Cerebellar nuclear complex (tissue), 1 donor: ENCODE measurements around the gene MAPK8IP3.

Experiments
- DNase-seq, 2 experiments: peaks; one replicate each; lab custom pipeline; 2025; lab: John Stamatoyannopoulos, UW

MAPK8IP3 gene, protein sequence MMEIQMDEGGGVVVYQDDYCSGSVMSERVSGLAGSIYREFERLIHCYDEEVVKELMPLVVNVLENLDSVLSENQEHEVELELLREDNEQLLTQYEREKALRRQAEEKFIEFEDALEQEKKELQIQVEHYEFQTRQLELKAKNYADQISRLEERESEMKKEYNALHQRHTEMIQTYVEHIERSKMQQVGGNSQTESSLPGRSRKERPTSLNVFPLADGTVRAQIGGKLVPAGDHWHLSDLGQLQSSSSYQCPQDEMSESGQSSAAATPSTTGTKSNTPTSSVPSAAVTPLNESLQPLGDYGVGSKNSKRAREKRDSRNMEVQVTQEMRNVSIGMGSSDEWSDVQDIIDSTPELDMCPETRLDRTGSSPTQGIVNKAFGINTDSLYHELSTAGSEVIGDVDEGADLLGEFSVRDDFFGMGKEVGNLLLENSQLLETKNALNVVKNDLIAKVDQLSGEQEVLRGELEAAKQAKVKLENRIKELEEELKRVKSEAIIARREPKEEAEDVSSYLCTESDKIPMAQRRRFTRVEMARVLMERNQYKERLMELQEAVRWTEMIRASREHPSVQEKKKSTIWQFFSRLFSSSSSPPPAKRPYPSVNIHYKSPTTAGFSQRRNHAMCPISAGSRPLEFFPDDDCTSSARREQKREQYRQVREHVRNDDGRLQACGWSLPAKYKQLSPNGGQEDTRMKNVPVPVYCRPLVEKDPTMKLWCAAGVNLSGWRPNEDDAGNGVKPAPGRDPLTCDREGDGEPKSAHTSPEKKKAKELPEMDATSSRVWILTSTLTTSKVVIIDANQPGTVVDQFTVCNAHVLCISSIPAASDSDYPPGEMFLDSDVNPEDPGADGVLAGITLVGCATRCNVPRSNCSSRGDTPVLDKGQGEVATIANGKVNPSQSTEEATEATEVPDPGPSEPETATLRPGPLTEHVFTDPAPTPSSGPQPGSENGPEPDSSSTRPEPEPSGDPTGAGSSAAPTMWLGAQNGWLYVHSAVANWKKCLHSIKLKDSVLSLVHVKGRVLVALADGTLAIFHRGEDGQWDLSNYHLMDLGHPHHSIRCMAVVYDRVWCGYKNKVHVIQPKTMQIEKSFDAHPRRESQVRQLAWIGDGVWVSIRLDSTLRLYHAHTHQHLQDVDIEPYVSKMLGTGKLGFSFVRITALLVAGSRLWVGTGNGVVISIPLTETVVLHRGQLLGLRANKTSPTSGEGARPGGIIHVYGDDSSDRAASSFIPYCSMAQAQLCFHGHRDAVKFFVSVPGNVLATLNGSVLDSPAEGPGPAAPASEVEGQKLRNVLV (N-terminal part only)

DNA sequence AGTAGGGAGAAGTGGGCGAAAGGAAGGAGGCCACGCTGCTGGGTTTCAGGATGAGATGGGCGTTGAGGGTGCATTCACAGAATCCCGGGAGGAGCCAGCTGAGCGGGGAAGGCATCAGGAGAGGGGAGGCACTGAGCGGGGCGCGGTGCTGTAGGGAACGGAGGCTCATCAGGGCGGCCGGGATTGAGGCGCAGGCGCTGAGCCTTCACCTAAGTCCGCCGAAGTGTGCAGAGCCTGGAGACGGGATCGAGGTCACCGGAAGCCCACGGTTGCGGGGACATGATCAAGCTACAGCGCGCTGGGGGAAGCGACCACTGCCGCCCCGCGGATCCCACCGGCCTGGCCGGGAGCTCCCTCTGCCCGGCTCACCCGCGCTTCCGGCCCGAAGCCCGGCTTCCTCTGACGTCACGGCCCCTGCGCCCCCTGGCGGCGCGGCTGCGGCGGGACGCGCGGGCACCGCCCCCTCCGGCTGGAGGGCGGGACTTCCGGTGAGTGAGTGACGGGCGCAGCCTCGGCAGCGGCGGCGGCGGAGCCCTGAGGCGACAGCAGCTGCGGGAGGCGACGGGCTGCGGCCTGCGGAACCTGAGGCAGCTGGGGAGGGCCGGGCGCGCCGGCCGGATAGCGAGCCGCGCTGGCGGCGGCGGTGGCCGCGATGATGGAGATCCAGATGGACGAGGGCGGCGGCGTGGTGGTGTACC, at the start of gene MAPK8IP3:
Gene MAPK8IP3 (plus strand): TSS at position 508 of the 698 bp plus-strand sequence. CDS start 145 bp downstream, at position 653.
- peak in 1 of 2 experiments; percentile 60 for DNase-seq

DNA sequence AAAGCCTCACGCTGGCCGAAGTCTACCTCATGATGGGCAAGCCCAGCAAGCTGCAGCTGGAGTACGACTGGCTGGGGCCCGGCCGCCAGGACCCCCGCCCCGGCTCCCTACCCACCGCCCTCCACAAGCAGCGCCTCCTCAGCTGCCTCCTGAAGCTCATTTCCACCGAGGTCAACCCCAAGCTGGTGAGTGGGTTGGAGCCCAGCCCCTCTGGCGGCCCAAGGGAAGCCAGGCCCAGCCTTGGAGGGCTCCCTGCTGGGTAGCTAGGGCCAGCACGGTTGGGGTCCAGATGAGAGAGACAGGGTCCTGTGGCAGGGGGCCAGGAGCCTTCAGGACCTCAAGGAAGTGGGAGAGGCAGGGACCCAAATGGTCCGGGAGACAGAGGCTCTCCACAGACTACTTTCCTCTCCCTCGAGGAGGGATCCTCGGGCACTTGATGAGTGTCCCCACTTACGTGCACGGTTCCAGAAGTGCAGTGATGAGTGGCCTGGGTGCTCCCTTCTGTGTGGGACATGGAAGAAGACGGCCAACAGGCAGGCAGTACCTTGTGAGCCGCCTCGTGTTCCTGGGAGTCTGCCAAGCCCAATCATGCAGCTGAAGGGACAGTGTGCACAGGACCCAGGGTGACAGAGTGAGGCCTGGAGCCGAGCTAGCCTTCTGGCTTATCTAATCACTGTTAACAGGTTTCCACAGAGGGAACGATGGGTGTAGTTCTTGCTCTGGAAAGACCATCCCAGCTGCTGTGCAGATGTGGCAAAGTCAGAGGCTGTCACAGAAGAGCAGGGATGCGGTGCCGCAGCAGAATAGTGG, 49.0 kb upstream of the MAPK8IP3 start:
- DNase-seq = no peak

DNA sequence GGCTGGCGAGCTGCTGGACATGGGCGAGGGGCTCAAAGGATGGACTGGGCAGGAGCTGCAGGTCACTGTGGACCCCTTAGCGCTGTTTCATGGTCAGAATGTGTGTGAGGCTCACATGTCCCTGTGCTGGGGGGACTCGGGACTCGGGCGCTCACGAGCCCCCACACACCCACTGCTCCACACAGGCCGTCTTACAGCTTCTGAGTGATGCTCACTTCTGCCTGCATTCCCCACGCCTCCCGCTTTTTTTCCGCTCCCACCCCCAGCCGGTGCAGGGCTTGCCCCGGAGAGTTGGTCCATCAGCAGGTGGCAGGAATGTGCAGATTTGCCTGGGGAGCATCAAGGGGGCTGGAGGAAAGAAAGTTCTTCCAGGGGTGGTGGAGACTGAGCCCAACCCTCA, 48.2 kb upstream of the MAPK8IP3 start:
- DNase-seq = no peak

DNA sequence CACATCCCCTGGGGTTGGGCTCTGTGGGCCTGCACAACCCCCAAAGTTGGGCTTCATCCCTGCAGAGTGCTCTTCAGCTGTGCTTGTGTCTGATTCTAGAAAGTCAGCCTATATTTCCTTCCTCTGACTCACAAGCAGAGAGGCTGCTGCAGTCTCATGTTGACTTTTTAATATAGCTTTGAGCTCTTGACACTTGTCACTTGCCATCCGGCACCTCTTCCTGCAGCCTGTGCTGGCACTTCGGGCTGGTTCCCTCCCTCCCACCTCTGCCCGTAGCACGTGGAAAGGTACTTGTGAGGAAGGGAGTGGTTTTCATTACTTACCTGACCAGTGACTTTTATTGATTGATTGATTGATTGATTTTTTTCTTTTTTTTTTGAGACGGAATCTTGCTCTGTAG, 47.0 kb upstream of the MAPK8IP3 start:
- DNase-seq = no peak

DNA sequence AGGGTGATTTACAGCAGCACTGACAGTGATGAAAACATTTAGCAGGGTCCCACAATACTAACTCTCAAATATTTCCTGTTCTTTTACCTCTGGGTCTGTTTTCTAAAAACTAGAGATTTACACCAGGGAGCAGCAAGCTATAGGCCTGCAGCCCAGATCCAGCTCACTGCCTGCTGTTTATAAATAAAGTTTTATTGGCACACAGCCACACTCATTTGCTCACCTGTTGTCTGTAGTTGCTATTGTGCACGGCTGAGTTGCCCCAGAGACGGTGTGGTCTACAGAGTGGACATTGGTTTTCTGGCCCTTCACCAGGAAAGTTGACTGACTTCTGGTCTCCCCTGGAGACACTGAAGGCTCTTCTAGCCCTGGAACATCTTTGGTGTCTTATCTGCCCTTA, 44.2 kb upstream of the MAPK8IP3 start:
- no peak for DNase-seq

DNA sequence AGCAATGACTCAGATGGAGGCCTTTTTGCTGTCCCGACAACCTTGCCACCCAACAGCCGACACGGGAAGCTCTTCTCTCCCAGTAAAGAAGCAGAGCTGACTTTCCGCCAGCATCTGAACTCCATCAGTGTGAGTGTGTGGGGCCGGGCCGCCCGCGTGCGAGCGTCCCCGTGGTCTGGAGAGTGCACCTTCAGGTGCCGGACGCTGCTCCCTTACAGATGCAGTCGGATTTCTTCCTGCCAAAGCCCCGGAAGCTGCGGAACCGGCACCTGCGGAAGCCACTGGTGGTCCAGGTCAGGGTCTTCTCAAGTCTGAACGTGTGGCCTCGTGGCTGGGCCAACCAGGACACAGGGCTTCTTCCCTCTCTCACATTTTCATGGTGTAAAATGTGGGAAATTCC, 43.5 kb upstream of the MAPK8IP3 start:
- no peak for DNase-seq

DNA sequence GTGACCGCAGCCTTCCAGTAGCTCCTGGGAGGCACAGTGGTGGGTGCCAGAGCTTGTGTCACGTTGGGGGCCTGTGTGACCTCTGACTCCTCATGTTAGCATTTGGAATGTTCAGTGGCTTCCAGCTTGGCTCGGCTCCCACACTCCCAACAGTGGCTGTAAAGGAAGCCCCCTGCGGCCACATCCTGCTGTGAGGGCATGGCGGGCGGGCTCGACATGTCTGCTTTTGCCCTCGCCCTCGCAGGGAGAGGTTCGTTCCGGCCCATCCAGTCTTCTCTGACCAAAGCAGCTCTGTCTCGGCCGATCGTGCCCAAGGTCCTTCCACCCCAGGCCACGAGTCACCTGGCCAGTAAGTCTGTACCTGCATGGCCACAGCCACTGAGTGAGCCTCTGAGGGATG, 40.2 kb upstream of the MAPK8IP3 start:
- no peak for DNase-seq

DNA sequence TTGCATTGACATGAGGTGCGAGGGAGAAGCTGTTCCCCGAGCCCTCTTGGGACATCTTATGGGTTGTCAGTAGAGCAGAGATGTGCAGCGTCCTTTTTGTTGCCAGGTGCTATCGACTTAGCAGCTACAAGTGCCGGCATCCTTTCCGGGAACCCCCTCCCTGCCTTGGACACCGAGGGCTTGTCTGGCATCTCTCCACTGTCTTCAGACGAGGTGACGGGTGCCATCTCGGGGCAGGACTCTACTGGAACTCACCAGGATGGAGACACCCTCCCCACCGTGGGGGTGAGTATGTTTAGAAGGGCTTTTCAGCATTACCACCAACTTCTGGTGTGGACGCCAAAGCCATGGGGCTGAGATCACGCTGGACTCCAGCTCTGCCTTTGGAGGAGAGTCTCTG, 39.7 kb upstream of the MAPK8IP3 start:
- DNase-seq = no peak

DNA sequence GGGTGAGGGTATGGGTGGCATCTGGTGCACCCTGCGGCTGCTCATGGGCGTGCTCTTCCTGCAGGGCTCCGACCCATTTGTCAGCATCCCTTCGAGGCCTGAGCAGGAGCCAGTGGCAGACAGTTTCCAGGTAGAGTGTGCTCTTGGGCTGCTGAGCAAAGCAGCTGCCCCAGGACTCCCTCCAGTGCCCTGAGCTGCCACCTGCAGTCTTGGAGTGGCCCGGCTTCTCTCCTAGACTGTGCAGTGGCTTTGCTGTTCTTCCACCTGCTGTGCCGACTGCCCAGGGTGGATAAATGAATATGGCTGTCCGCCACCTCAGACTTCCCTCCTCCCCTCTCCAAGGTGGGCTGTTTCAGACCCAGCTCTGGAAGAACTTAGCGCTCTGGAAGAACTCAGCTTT, 38.7 kb upstream of the MAPK8IP3 start:
- no peak for DNase-seq

DNA sequence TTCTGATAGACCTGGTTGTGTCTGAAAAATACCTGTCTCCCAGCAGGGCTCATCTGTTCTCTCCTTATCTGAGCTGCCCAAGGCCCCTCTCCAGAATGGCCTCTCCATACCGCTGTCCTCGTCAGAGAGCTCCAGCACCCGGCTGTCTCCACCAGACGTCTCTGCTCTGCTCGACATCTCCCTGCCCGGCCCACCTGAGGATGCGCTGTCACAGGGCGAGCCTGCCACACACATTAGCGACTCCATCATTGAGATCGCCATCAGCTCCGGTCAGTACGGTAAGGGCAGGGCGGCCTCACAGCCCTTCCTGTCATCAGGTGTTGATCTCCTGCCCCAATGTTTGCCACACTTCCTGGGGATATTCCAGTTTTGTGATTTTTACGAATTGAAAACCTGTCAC, 38.1 kb upstream of the MAPK8IP3 start:
- DNase-seq = no peak

DNA sequence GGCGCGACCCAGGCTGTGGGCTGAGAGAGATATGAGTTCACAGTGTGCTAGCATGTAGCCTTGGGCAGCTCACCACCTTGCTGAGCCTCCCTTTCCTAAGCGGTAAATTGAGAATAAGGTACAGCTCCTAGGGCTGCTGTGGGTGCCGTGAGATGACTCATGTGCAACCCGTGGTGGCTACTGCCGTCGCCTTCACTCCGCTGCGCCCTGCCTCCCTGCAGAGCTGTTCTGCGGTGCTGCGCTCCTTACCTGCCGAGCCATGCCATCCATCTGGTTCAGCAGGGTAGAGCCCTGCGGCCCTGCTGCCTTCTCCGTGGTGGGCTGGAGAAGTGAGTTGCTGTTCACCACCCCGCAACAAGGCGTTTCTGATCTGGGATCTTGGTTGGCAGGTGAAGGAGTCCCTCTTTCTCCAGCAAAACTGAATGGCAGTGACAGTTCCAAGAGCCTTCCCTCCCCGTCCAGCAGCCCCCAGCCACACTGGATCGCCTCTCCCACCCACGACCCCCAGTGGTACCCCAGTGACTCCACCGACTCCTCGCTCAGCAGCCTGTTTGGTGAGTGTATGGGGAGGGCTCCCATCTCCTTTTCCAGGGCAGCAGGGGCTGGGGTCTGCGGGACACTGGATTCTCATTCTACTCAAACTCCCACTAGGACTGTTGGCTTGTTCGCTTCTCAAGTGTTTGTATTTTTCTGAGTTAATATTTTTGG, 37.2 kb upstream of the MAPK8IP3 start:
- DNase-seq = no peak

DNA sequence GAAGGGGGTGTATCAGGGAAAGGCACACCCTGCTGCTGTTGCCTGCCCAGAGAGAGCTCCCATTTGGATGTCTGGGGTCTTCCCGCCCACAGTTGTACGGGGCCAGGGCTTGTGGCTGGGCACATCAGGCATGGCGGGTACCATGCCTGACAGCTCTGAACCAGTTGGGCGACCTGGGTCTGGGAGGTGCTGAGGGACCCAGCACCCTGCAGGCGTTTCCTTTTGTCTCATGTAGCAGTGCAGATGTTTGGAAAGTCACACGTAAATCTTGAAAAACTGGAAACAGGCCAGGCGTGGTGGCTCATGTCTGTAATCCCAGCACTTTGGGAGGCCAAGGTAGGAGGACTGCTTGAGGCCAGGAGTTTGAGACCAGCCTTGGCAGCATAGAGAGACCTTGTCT, 36.3 kb upstream of the MAPK8IP3 start:
- DNase-seq = no peak

DNA sequence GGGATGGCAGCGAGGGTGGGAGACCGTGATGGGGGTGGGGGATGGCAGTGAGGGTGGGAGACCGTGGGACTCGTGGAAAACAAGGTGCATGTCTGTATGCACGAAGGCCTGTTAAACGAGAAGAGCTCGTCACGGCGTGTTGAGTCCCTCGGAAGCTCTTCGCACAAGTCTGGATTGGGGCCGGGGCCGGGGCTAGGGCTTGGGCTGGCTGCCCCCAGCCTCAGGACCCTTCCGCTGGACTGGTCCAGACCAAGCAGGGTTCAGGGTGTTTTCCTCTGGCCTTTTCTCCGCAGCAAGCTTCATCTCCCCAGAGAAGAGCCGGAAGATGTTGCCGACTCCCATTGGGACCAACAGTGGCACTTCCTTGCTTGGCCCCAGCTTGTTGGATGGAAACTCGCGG, 35.6 kb upstream of the MAPK8IP3 start:
- no peak for DNase-seq

DNA sequence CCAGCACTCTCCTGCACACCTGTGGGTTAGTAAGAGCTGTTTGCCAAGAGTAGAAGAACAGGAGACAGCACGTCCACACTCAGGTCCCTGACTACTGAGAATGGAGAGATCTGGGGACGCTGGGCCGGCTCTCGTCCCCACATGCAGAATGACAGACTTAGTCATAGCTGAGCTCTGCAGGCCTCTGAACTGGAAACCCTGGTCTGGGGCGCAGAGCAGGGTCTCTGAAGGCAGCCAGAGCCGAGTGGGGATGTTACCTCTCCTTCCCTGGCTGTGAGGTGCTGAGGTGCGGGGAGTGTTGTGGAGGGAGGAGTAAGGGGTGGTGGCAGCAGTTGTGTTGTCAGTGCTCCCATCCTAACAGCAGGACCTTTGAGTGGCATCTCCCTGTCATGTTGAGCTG, 35.1 kb upstream of the MAPK8IP3 start:
- no peak for DNase-seq

DNA sequence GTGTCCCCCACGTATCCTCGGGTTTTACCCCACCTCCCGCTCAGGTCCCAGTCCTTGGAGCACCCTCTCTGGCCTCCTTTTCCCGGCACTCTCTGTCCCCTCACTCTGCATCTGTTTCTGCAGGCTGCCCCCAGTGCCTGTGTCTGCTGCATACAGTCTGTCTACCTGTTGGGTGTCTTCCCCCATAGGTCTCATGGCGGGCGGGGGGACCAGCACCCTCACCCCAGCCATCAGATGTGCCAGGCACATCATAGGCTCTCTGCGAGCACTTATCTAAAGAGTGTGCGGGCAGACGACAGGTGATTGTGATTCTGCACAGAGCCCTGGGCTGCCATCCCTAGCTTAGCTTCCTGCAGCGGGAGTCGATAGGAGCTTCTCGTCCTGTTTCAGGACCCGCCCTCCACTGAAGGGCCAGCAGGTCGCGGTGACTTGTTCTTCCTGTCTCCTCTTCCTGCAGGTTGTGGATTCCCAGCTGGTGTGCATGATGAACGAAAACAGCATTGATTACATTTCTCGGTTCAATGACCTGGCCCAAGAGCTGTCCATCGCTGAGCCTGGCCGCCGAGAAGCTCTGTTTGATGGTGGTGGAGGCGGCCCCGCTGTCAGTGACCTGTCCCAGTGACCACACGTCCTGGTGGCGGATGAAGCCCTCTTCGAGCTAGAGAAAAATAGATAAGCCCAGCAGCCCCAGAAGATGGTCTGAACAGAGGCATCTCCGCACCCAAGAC, 32.4 kb upstream of the MAPK8IP3 start:
- no peak for DNase-seq

DNA sequence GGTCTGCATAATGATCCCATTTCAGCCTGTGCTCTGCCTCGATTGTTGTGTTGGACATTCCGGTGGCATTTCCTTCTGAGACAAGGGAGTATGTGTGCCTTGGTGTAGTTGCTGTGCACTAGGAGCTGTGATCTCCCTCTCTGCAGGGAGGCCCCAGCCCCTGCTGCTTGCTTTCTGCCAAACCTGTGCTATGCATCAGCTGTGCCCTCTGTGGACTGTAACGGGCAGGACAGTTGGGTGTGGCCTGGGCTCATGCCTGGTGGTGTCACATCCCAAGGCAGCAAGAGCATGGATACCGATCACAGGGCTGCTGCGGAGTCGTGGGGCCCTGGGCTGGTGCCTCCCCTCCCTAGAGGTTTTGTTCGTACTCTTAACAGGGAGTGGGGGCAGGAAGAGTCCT, 31.7 kb upstream of the MAPK8IP3 start:
- no peak for DNase-seq

DNA sequence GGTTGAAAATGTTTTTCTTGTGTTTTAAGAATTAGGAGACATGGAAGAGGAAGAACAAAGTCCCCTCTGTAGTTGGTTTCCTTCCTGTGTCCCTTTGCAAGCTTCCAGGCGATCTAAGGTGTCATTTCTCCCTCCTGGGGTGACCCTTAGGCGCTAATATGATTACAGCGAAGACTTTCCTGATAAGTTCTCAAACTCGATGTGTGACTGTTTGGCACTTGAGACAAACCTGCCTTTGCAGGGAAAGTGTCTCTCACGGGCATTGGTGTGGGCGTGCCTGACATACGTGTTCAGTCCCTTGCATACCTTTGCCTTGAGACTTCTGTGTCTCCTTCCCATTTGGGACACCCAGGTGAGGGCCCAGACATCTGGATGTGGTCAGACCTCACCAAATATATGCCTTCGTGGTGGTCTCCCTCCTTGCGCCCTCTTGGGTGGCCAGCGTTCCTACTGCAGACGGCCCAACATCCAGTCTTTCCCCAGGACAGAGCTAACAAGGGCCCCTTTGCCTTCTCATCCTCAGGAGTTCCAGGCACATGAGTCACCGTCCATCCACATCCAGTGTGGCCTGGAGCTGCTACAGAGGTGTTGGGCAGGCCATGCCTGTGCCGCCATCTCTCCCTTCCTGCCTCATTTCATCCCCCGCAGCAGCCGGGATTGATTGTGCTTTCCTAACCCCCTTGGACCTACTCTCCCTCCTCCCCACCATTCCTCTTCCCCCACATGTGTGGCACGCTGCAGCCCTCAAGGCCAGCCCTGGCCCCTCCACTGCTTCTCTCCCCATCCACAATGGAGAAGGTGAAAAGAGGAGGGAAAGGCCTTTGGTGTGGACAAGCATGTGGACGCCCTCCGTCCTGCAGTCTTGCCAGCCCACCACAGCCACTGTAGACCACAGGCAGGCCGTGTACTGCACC, 31.0 kb upstream of the MAPK8IP3 start:
- DNase-seq = no peak

DNA sequence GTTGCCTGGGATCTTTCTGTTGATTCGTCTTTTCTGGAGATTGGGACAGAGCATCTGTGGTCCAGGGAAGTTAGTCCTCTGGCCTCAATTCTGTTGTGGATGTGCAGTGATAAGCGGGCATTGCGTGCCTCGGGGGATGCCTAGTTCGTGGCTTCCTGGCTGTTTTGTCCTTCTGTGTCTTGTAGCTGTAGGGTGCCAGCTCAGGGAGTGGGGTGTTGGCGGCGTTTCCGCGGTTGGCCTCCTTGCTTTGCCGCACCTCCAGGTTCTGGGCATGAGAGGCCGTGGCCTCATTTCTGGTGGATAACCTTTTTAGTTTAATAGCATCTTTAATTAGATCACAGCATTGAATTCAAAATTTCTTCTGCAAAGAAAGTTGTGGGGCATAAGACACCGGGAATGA, 29.3 kb upstream of the MAPK8IP3 start:
- DNase-seq = no peak
